SK-N-MC (cell line): Measurements from ENCODE around the gene USH2A.

ENCODE experiments used
- DNase-seq: peaks from one replicate; pipeline ENCODE4 v3.0.0-alpha.2; 2011; ENCODE audit warnings: low read depth, low spot score
- H3K27ac ChIP-seq: fragments of 200-600 bp; sonication (generic); 2 replicates; pipeline ENCODE4 v1.5.1; 2016; ENCODE audit warnings: mixed run types
- H3K36me3 ChIP-seq: fragments of 200-600 bp; sonication (generic); 2 replicates; pipeline ENCODE4 v1.6.1; 2017; ENCODE audit warnings: antibody characterized with exemption, low read length, mixed read lengths; ENCODE audit not compliant: insufficient read depth
- H3K4me3 ChIP-seq: fragments of 200-600 bp; sonication (generic); 2 replicates; pipeline ENCODE4 v1.5.1; 2016
- H3K9ac ChIP-seq: fragments of 200-600 bp; sonication (generic); 2 replicates; pipeline ENCODE4 v1.8.0; 2017; ENCODE audit warnings: mixed run types, mixed read lengths; ENCODE audit not compliant: insufficient read length
- H3K9me3 ChIP-seq: fragments of 200-600 bp; sonication (generic); 2 replicates; pipeline ENCODE4 v1.6.1; 2017; ENCODE audit warnings: low read depth, mild to moderate bottlenecking, antibody characterized with exemption, low read length, moderate library complexity, mixed read lengths
- EZH2 ChIP-seq: fragments of 200-600 bp; sonication (generic); IDR thresholded peaks from one replicate; pipeline ENCODE4 v1.6.1; 2017; ENCODE audit warnings: antibody characterized with exemption
- FOXP2 ChIP-seq: optimal IDR thresholded peaks from 2 replicates; pipeline ENCODE3; 2011; ENCODE audit warnings: mild to moderate bottlenecking, moderate library complexity; ENCODE audit not compliant: insufficient read depth; ENCODE audit errors: extremely low read length, control extremely low read depth
- POLR2AphosphoS5 ChIP-seq: IDR thresholded peaks from 2 replicates; pipeline ENCODE4 v1.6.1; 2012; ENCODE audit warnings: mild to moderate bottlenecking, low read depth, low read length, borderline replicate concordance

The USH2A gene

GRCh38 chr1:215779729-215780128, 643.5 kb downstream of the USH2A start:
- H3K36me3 ChIP-seq: no peaks in the 10 kb centered on the region
- no peak overlapping the region for H3K27ac ChIP-seq
- no peaks in the 10 kb centered on the region for H3K9me3 ChIP-seq
- no peak overlapping the region for H3K4me3 ChIP-seq
- TF ChIP-seq FOXP2: no peak
- TF ChIP-seq EZH2: no peak
- TF ChIP-seq POLR2AphosphoS5: no peak
- no peak for DNase-seq
- no peak overlapping the region for H3K9ac ChIP-seq

GRCh38 chr1:215777370-215777925, 645.8 kb downstream of the USH2A start:
- H3K4me3 ChIP-seq: no peak overlapping the region
- H3K36me3 ChIP-seq: no peaks in the 10 kb centered on the region
- DNase-seq: no peak
- no peak overlapping the region for H3K9ac ChIP-seq
- H3K27ac ChIP-seq: no peak overlapping the region
- TF ChIP-seq EZH2 (no peak), POLR2AphosphoS5 (no peak), FOXP2 (no peak)
- no peaks in the 10 kb centered on the region for H3K9me3 ChIP-seq

GRCh38 chr1:215776336-215776735, 646.9 kb downstream of the USH2A start:
- H3K9me3 ChIP-seq: no peaks in the 10 kb centered on the region
- H3K9ac ChIP-seq: no peak overlapping the region
- no peak overlapping the region for H3K27ac ChIP-seq
- no peak for TF ChIP-seq FOXP2
- no peak for TF ChIP-seq EZH2
- no peak for TF ChIP-seq POLR2AphosphoS5
- no peak for DNase-seq
- no peak overlapping the region for H3K4me3 ChIP-seq
- no peaks in the 10 kb centered on the region for H3K36me3 ChIP-seq

- Histone ChIP-seq H3K4me3 (no peak overlapping the region), H3K36me3 (no peaks in the 10 kb centered on the region), H3K27ac (no peak overlapping the region), H3K9ac (no peak overlapping the region), H3K9me3 (no peaks in the 10 kb centered on the region)
- TF ChIP-seq POLR2AphosphoS5: no peak
- TF ChIP-seq FOXP2: no peak
- TF ChIP-seq EZH2: no peak
- no peak for DNase-seq
Observed at GRCh38 chr1:215772151-215772550, 651.1 kb downstream of the USH2A start.

GRCh38 chr1:215768303-215768702, 654.9 kb downstream of the USH2A start:
- H3K27ac ChIP-seq: no peak overlapping the region
- no peak overlapping the region for H3K4me3 ChIP-seq
- H3K9ac ChIP-seq: no peak overlapping the region
- H3K36me3 ChIP-seq: no peaks in the 10 kb centered on the region
- no peak for DNase-seq
- TF ChIP-seq EZH2: no peak
- no peak for TF ChIP-seq FOXP2
- no peak for TF ChIP-seq POLR2AphosphoS5
- H3K9me3 ChIP-seq: no peaks in the 10 kb centered on the region

- Histone ChIP-seq H3K4me3 (no peak overlapping the region), H3K9me3 (no peaks in the 10 kb centered on the region), H3K27ac (no peak overlapping the region), H3K36me3 (no peaks in the 10 kb centered on the region), H3K9ac (no peak overlapping the region)
- TF ChIP-seq POLR2AphosphoS5: no peak
- TF ChIP-seq FOXP2: no peak
- TF ChIP-seq EZH2: no peak
- DNase-seq: no peak
Observed at GRCh38 chr1:215767761-215768160, 655.5 kb downstream of the USH2A start.

GRCh38 chr1:215766521-215766920, 656.7 kb downstream of the USH2A start:
- no peaks in the 10 kb centered on the region for H3K9me3 ChIP-seq
- DNase-seq: no peak
- TF ChIP-seq FOXP2 (no peak), POLR2AphosphoS5 (no peak), EZH2 (no peak)
- H3K27ac ChIP-seq: no peak overlapping the region
- no peaks in the 10 kb centered on the region for H3K36me3 ChIP-seq
- no peak overlapping the region for H3K9ac ChIP-seq
- no peak overlapping the region for H3K4me3 ChIP-seq

- Histone ChIP-seq H3K27ac (no peak overlapping the region), H3K4me3 (no peak overlapping the region), H3K9ac (no peak overlapping the region), H3K36me3 (no peaks in the 10 kb centered on the region), H3K9me3 (no peaks in the 10 kb centered on the region)
- no peak for DNase-seq
- TF ChIP-seq FOXP2 (no peak), POLR2AphosphoS5 (no peak), EZH2 (no peak)
Observed at GRCh38 chr1:215765833-215766232, 657.4 kb downstream of the USH2A start.

GRCh38 chr1:215761446-215761845, 661.8 kb downstream of the USH2A start:
- Histone ChIP-seq H3K9me3 (no peaks in the 10 kb centered on the region), H3K36me3 (no peaks in the 10 kb centered on the region), H3K27ac (no peak overlapping the region), H3K9ac (no peak overlapping the region), H3K4me3 (no peak overlapping the region)
- no peak for TF ChIP-seq FOXP2
- TF ChIP-seq POLR2AphosphoS5: no peak
- no peak for TF ChIP-seq EZH2
- no peak for DNase-seq
